Measurements from ENCODE around the gene UBB.

Gene UBB

GRCh38 chr17:16419074-16419928 lies 38.4 kb downstream of the UBB start:
- DNase-seq (ENCODE audit: low read depth) = no peak

- no peak for DNase-seq (ENCODE audit: low read depth)
Observed at GRCh38 chr17:16419929-16420271, 39.0 kb downstream of the UBB start.

GRCh38 chr17:16422416-16422815 lies 41.5 kb downstream of the UBB start:
- no peak for DNase-seq (ENCODE audit: low read depth)

- DNase-seq (ENCODE audit: low read depth) = no peak
Observed at GRCh38 chr17:16423226-16423872, 42.5 kb downstream of the UBB start.

GRCh38 chr17:16425202-16425601 lies 44.3 kb downstream of the UBB start:
- DNase-seq (ENCODE audit: low read depth) = no peak

GRCh38 chr17:16425698-16426659 lies 45.1 kb downstream of the UBB start:
- DNase-seq (ENCODE audit: low read depth) = no peak

- DNase-seq (ENCODE audit: low read depth) = no peak
Observed at GRCh38 chr17:16427020-16427419, 46.1 kb downstream of the UBB start.

- no peak for DNase-seq (ENCODE audit: low read depth)
Observed at GRCh38 chr17:16428098-16428882, 47.4 kb downstream of the UBB start.

- DNase-seq (ENCODE audit: low read depth) = no peak
Observed at GRCh38 chr17:16429083-16429482, 48.2 kb downstream of the UBB start.

GRCh38 chr17:16430650-16431049 lies 49.8 kb downstream of the UBB start:
- no peak for DNase-seq (ENCODE audit: low read depth)

- no peak for DNase-seq (ENCODE audit: low read depth)
Observed at GRCh38 chr17:16432017-16432416, 51.1 kb downstream of the UBB start.

All from CMK (cell line).